Smooth muscle cell (in vitro differentiated cells): ENCODE measurements around the gene GTF2A2. TPM values are rescaled to one million over a fixed set of nuclear protein-coding genes. Genes with fewer than 3 reads are reported as not detected.
A peak's percentile ranks its signal among the peaks of the same experiment; 100 is the strongest.

ENCODE experiments used
- DNase-seq: peaks from one replicate; lab custom pipeline; 2025; ENCODE audit not compliant: unreplicated experiment; lab: John Stamatoyannopoulos, UW
- H2AFZ ChIP-seq: fragments of 200-600 bp; sonication (generic); 2 replicates; pipeline ENCODE4 v1.6.0; 2016; ENCODE audit warnings: antibody characterized with exemption, low read depth, mild to moderate bottlenecking
- H3F3A ChIP-seq: fragments of 200-600 bp; sonication (generic); 2 replicates; pipeline ENCODE4 v1.6.0; 2017; ENCODE audit warnings: antibody characterized with exemption, low read depth
- H3K27ac ChIP-seq: fragments of 200-600 bp; sonication (generic); 2 replicates; pipeline ENCODE4 v1.5.1; 2016; ENCODE audit warnings: low read depth, mild to moderate bottlenecking
- H3K27me3 ChIP-seq: fragments of 200-600 bp; sonication (generic); 2 replicates; pipeline ENCODE4 v1.6.1; 2016; ENCODE audit warnings: low read depth, mild to moderate bottlenecking
- H3K36me3 ChIP-seq: fragments of 200-600 bp; sonication (generic); 2 replicates; pipeline ENCODE4 v1.5.1; 2016; ENCODE audit warnings: low read depth
- H3K4me1 ChIP-seq: fragments of 200-600 bp; sonication (generic); 2 replicates; pipeline ENCODE4 v1.5.1; 2016; ENCODE audit warnings: low read depth
- H3K4me2 ChIP-seq: fragments of 200-600 bp; sonication (generic); 2 replicates; pipeline ENCODE4 v1.6.0; 2016; ENCODE audit warnings: mild to moderate bottlenecking
- H3K4me3 ChIP-seq: fragments of 200-600 bp; sonication (generic); 2 replicates; pipeline ENCODE4 v1.5.1; 2016; ENCODE audit warnings: mild to moderate bottlenecking
- H3K79me2 ChIP-seq: fragments of 200-600 bp; sonication (generic); 2 replicates; pipeline ENCODE4 v1.6.0; 2016; ENCODE audit warnings: low read depth, mild to moderate bottlenecking
- H3K9ac ChIP-seq: fragments of 200-600 bp; sonication (generic); 2 replicates; pipeline ENCODE4 v1.6.0; 2016; ENCODE audit warnings: low read depth
- H3K9me3 ChIP-seq: fragments of 200-600 bp; sonication (generic); replicated peaks from 2 replicates; pipeline ENCODE4 v1.5.1; 2016; ENCODE audit warnings: low read depth
- H4K20me1 ChIP-seq: fragments of 200-600 bp; sonication (generic); 2 replicates; pipeline ENCODE4 v1.6.0; 2016; ENCODE audit warnings: low read depth
- CTCF ChIP-seq: fragments of 200-600 bp; sonication (generic); IDR thresholded peaks from 2 replicates; pipeline ENCODE4 v1.5.1; 2017; ENCODE audit warnings: borderline replicate concordance, mild to moderate bottlenecking, antibody characterized with exemption; ENCODE audit not compliant: insufficient read depth, poor library complexity, severe bottlenecking
- WGBS: methylation state at CpG from one replicate; pipeline ENCODE4 v1.1.7; 2016; ENCODE audit warnings: low lambda C conversion rate; 5-methylcytosine and 5-hydroxymethylcytosine counted together
- polyA plus RNA-seq: library from polyadenylated mRNA; unstranded; fragments of >200 nt; fragmentation: Nextera tagmentation; extraction: Ambion mirVana; gene quantifications from 2 replicates; pipeline ENCODE4 v1.2.1, GENCODE V29; 2016
- total RNA-seq: library from RNA; depleted of rRNA; stranded (reverse); fragments of >200 nt; gene quantifications from 2 replicates; pipeline ENCODE4 v1.2.3, GENCODE V29; 2014

GTF2A2 gene
- total and polyA plus RNA-seq, 2 experiments from 2014 or later = 102 to 261 TPM

GRCh38 chr15:59594493-59594942, 62.8 kb downstream of the GTF2A2 start:
- H3K4me1 ChIP-seq = no peaks in the 10 kb centered on the region
- H2AFZ ChIP-seq = peak overlapping the region; percentile 64
- no peak for TF ChIP-seq CTCF
- no peaks in the 10 kb centered on the region for H3K9me3 ChIP-seq
- peak overlapping the region; percentile 92 for H3K27ac ChIP-seq
- no peaks in the 10 kb centered on the region for H3F3A ChIP-seq
- H3K4me3 ChIP-seq = no peak overlapping the region
- H3K27me3 ChIP-seq = no peaks in the 10 kb centered on the region
- H3K36me3 ChIP-seq = no peaks in the 10 kb centered on the region
- no peak for DNase-seq
- H3K79me2 ChIP-seq = no peaks in the 10 kb centered on the region
- H3K9ac ChIP-seq = peak overlapping the region; percentile 65
- H3K4me2 ChIP-seq = peak overlapping the region; percentile 30
- H4K20me1 ChIP-seq = no peaks in the 10 kb centered on the region
- 34% methylated on average over 3 of the region's 3 CpGs for WGBS

- Histone ChIP-seq H3F3A (no peaks in the 10 kb centered on the region), H3K27me3 (no peaks in the 10 kb centered on the region), H3K79me2 (no peaks in the 10 kb centered on the region), H3K9me3 (no peaks in the 10 kb centered on the region), H3K27ac (no peak overlapping the region), H3K4me3 (no peak overlapping the region), H3K9ac (no peak overlapping the region), H3K4me2 (no peak overlapping the region), H2AFZ (no peak overlapping the region), H3K36me3 (no peaks in the 10 kb centered on the region), H4K20me1 (no peaks in the 10 kb centered on the region), H3K4me1 (no peaks in the 10 kb centered on the region)
- no peak for TF ChIP-seq CTCF
- DNase-seq = no peak
- 86% methylated on average over 2 of the region's 2 CpGs for WGBS
These were observed 66.0 kb downstream of the GTF2A2 start for GRCh38 chr15:59591356-59591755.

GRCh38 chr15:59590027-59590426, 67.3 kb downstream of the GTF2A2 start:
- H3K4me3 ChIP-seq = no peak overlapping the region
- H2AFZ ChIP-seq = no peak overlapping the region
- no peaks in the 10 kb centered on the region for H3K9me3 ChIP-seq
- no peak for DNase-seq
- H3K4me1 ChIP-seq = no peaks in the 10 kb centered on the region
- no peak overlapping the region for H3K27ac ChIP-seq
- no peak for TF ChIP-seq CTCF
- no peaks in the 10 kb centered on the region for H3F3A ChIP-seq
- 96% methylated on average over 7 of the region's 7 CpGs for WGBS
- H3K79me2 ChIP-seq = no peaks in the 10 kb centered on the region
- H4K20me1 ChIP-seq = no peaks in the 10 kb centered on the region
- no peaks in the 10 kb centered on the region for H3K27me3 ChIP-seq
- H3K36me3 ChIP-seq = no peaks in the 10 kb centered on the region
- H3K4me2 ChIP-seq = no peak overlapping the region
- no peak overlapping the region for H3K9ac ChIP-seq

Other genes starting within 250 kb of the GTF2A2 start
- 0.04 and 0.67 TPM in 2 replicates for gene FAM81A, start 219.3 kb downstream of the GTF2A2 start, total RNA-seq
- 0.79 and 1.8 TPM in 2 replicates for gene FAM81A, start 219.3 kb downstream of the GTF2A2 start, polyA plus RNA-seq
- not detected in 2 replicates for gene GCNT3, start 45.7 kb downstream of the GTF2A2 start, total RNA-seq
- not detected in 2 replicates for gene GCNT3, start 45.7 kb downstream of the GTF2A2 start, polyA plus RNA-seq
- gene BNIP2, start 31.8 kb upstream of the GTF2A2 start, total RNA-seq = 104 and 130 TPM in 2 replicates
- 41.4 and 48.7 TPM in 2 replicates for gene BNIP2, start 31.8 kb upstream of the GTF2A2 start, polyA plus RNA-seq